Measurements from ENCODE around the gene HSPB9.

The HSPB9 gene

GRCh38 chr17:42120770-42121769 lies 1.5 kb upstream of the HSPB9 start, which contains the start of gene KAT2A:
TSS of gene KAT2A (minus strand) at chr17:42121367. CDS start at chr17:42121304, 63 bp downstream.
- DNase-seq (ENCODE audit: extremely low read depth, insufficient read length): peak; percentile 82
- Histone ChIP-seq H3K4me3 (replicated peaks; ENCODE audit: low read depth, low read length) (peak within 1 kb of the TSS; percentile 78), H3K27me3 (replicated peaks; ENCODE audit: control insufficient read depth, insufficient read depth, low read length) (no peaks in the 10 kb centered on the region), H3K36me3 (ENCODE audit: control insufficient read depth, insufficient read depth, low read length) (peaks cover 16% of the 10 kb centered on the region)
- no peak for TF ChIP-seq CTCF (IDR thresholded peaks at IDR 0.05; ENCODE audit: insufficient read depth, low read length, poor library complexity, severe bottlenecking)

- Histone ChIP-seq H3K27me3 (replicated peaks; ENCODE audit: control insufficient read depth, insufficient read depth, low read length) (no peaks in the 10 kb centered on the region), H3K36me3 (ENCODE audit: control insufficient read depth, insufficient read depth, low read length) (peaks cover 22% of the 10 kb centered on the region), H3K4me3 (replicated peaks; ENCODE audit: low read depth, low read length) (no peak overlapping the region)
- no peak for DNase-seq (ENCODE audit: extremely low read depth, insufficient read length)
- no peak for TF ChIP-seq CTCF (IDR thresholded peaks at IDR 0.05; ENCODE audit: insufficient read depth, low read length, poor library complexity, severe bottlenecking)
Measured at GRCh38 chr17:42124256-42124655, 1.7 kb downstream of the HSPB9 start.

GRCh38 chr17:42125565-42125964 lies 3.0 kb downstream of the HSPB9 start:
- Histone ChIP-seq H3K27me3 (replicated peaks; ENCODE audit: control insufficient read depth, insufficient read depth, low read length) (no peaks in the 10 kb centered on the region), H3K4me3 (replicated peaks; ENCODE audit: low read depth, low read length) (no peak overlapping the region), H3K36me3 (ENCODE audit: control insufficient read depth, insufficient read depth, low read length) (peaks cover 34% of the 10 kb centered on the region)
- DNase-seq (ENCODE audit: extremely low read depth, insufficient read length): no peak
- TF ChIP-seq CTCF (IDR thresholded peaks at IDR 0.05; ENCODE audit: insufficient read depth, low read length, poor library complexity, severe bottlenecking): no peak

GRCh38 chr17:42126836-42127235 lies 4.2 kb downstream of the HSPB9 start:
- TF ChIP-seq CTCF (IDR thresholded peaks at IDR 0.05; ENCODE audit: insufficient read depth, low read length, poor library complexity, severe bottlenecking): no peak
- peaks cover 37% of the 10 kb centered on the region for H3K36me3 ChIP-seq (ENCODE audit: control insufficient read depth, insufficient read depth, low read length)
- DNase-seq (ENCODE audit: extremely low read depth, insufficient read length): no peak
- no peaks in the 10 kb centered on the region for H3K27me3 ChIP-seq (replicated peaks; ENCODE audit: control insufficient read depth, insufficient read depth, low read length)
- no peak overlapping the region for H3K4me3 ChIP-seq (replicated peaks; ENCODE audit: low read depth, low read length)

- Histone ChIP-seq H3K4me3 (replicated peaks; ENCODE audit: low read depth, low read length) (no peak overlapping the region), H3K36me3 (ENCODE audit: control insufficient read depth, insufficient read depth, low read length) (peaks cover 37% of the 10 kb centered on the region), H3K27me3 (replicated peaks; ENCODE audit: control insufficient read depth, insufficient read depth, low read length) (no peaks in the 10 kb centered on the region)
- no peak for TF ChIP-seq CTCF (IDR thresholded peaks at IDR 0.05; ENCODE audit: insufficient read depth, low read length, poor library complexity, severe bottlenecking)
- DNase-seq (ENCODE audit: extremely low read depth, insufficient read length): no peak
Measured at GRCh38 chr17:42127414-42127813, 4.8 kb downstream of the HSPB9 start.
